HepG2 (cell line): ENCODE measurements around the gene ADAR.

Source experiments
- ARID2 ChIP-seq: sonication (generic); formaldehyde crosslinking; IDR thresholded peaks from 2 replicates; pipeline ENCODE4 v1.8.1; 2022; ENCODE audit warnings: mild to moderate bottlenecking, missing genetic modification reagents, borderline replicate concordance
- CAMTA2 ChIP-seq: sonication (generic); formaldehyde crosslinking; IDR thresholded peaks from 2 replicates; pipeline ENCODE4 v1.4.0; 2020; ENCODE audit warnings: mild to moderate bottlenecking, missing genetic modification reagents, borderline replicate concordance
- GABPA ChIP-seq, 2 experiments: IDR thresholded peaks; 2 replicates each; pipeline ENCODE4 v1.6.1; 2011 to 2016; ENCODE audit warnings: low read depth in 2 of 2, low read length in 1 of 2, missing biosample characterization in 1 of 2, missing genetic modification characterization in 1 of 2
- GFI1 ChIP-seq: sonication (generic); formaldehyde crosslinking; IDR thresholded peaks from 2 replicates; pipeline ENCODE4 v1.5.0; 2020; ENCODE audit warnings: missing genetic modification reagents, mild to moderate bottlenecking, borderline replicate concordance
- NCOA5 ChIP-seq: sonication (generic); formaldehyde crosslinking; IDR thresholded peaks from 2 replicates; pipeline ENCODE4 v1.4.0; 2020; ENCODE audit warnings: missing genetic modification reagents
- POLR2A ChIP-seq, 2 experiments: IDR thresholded peaks; 2 replicates each; pipeline ENCODE4 v1.6.1; 2011; ENCODE audit warnings: low read depth in 2 of 2, low read length in 2 of 2, mild to moderate bottlenecking in 1 of 2, moderate library complexity in 1 of 2; ENCODE audit not compliant: insufficient read depth in 1 of 2
- RARA ChIP-seq: IDR thresholded peaks from 2 replicates; pipeline ENCODE4 v1.6.1; 2016; ENCODE audit warnings: missing genetic modification reagents, missing compliant biosample characterization
- YEATS4 ChIP-seq: sonication (generic); formaldehyde crosslinking; IDR thresholded peaks from 2 replicates; pipeline ENCODE4 v1.4.0; 2020; ENCODE audit warnings: missing genetic modification reagents, borderline replicate concordance
- ZNF232 ChIP-seq: sonication (generic); formaldehyde crosslinking; IDR thresholded peaks from 2 replicates; pipeline ENCODE4 v1.4.0; 2020; ENCODE audit warnings: missing genetic modification reagents, borderline replicate concordance
- ZZZ3 ChIP-seq: sonication (generic); formaldehyde crosslinking; IDR thresholded peaks from 2 replicates; pipeline ENCODE4 v1.4.0; 2020; ENCODE audit warnings: missing genetic modification reagents, mild to moderate bottlenecking, borderline replicate concordance

DNA sequence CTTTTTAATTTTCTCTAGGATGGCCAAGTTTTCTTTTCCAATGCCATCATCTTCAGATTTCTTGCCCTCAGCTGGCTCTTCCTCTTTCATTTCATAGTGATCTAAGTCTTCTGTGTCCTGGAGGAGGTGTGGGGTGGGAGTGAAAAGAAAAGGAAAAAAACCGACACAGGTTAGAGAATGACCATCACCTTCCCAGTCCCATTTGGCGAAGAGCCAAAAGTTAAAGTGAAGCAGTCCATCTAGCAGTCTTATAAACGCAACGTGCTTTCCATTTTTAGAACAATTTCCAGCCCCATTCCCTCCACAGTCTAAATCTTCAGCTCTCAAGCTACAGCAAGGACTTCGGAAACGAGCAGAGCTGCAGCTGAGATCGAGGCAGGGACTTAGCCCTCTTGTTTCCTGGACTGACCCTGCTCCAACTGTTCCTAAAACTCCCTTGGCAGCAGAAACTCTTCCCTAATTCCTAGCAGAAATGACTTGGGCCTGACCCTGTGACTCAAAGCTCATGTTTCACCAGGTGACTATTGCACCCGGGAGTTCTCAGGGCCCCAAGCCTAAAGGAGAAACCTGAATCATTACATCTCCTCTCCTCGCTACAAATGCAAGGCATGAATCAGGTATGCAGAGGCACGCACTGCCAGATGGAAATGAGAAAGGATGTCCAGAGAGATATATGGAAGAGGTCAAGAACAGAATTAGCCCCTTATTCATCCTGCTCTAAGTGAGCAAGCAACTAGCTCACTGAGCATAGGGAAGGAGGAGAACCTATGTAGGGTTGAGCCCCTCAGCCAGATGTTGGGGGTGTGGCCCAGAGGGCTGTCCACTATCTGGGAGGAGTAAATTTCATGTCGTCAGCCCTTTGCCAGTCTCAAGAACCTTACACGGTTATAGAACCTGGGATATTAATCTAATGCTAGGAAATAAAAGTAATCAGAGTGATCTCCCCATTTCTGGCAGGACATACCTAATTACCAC, 54.6 kb downstream of the ADAR start:
- no peak for TF ChIP-seq NCOA5 (CRISPR knock-in tag)
- no peak for TF ChIP-seq GFI1 (CRISPR knock-in tag)
- no peak for TF ChIP-seq YEATS4
- TF ChIP-seq GABPA (IDR thresholded peaks at IDR 0.05; ENCODE audit: low read depth, low read length) = no peak
- TF ChIP-seq GABPA (CRISPR knock-in tag; IDR thresholded peaks at IDR 0.05; ENCODE audit: low read depth) = no peak
- TF ChIP-seq ZNF232 = no peak
- no peak for TF ChIP-seq ARID2
- no peak for TF ChIP-seq ZZZ3 (CRISPR knock-in tag)
- TF ChIP-seq RARA = no peak
- TF ChIP-seq CAMTA2 (CRISPR knock-in tag) = no peak
- TF ChIP-seq POLR2A (IDR thresholded peaks at IDR 0.05; ENCODE audit: insufficient read depth in 1 of 2, low read depth in 2 of 2, low read length in 2 of 2) = no peak
